ENCODE data around the gene PODXL. TPM values are rescaled to one million over a fixed set of nuclear protein-coding genes. Genes with fewer than 3 reads are reported as not detected.

Gene PODXL
- total and polyA plus RNA-seq, 2 experiments from 2014 or later = 220 to 727 TPM

DNA sequence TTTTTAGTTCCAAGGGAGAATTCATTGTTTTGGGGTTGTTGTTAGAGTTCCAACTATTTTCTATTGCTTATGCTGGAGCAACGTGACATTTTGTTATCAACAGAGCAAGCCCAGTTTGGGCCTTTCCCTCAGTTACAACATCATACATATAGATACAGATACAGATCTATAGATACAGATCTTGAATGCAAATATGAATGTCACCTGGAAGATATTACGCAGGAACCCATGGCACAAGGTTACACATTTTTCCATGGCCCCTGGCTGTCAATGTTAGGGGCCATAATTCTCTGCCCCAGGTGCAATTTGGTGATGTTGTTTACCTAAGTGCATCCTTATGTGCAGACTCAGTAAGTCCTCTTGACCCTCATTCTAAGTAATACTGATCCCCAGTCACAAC lies 3.6 kb upstream of the PODXL start:
- no peak overlapping the region for H3K4me3 Mint-ChIP-seq
- H3K4me1 ChIP-seq (ENCODE audit: insufficient read depth) = peaks cover 17% of the 10 kb centered on the region
- H3K9me3 Mint-ChIP-seq = no peaks in the 10 kb centered on the region
- H3K79me2 ChIP-seq (replicated peaks; ENCODE audit: insufficient read depth) = peaks cover 22% of the 10 kb centered on the region
- peaks cover 9% of the 10 kb centered on the region for H3K36me3 Mint-ChIP-seq (ENCODE audit: low read depth)
- TF ChIP-seq NANOG (IDR thresholded peaks at IDR 0.05; ENCODE audit: borderline replicate concordance) = no peak
- no peak for TF ChIP-seq JUNB (IDR thresholded peaks at IDR 0.05; ENCODE audit: unreplicated experiment)
- TF ChIP-seq EZH2 (IDR thresholded peaks at IDR 0.05; ENCODE audit: low read depth, unreplicated experiment) = no peak
- no peak for TF ChIP-seq STAT1 (IDR thresholded peaks at IDR 0.05; ENCODE audit: unreplicated experiment)
- TF ChIP-seq ZNF114 (CRISPR knock-in tag; IDR thresholded peaks at IDR 0.05) = no peak
- no peak for TF ChIP-seq EZH2phosphoT487 (IDR thresholded peaks at IDR 0.05; ENCODE audit: unreplicated experiment)
- TF ChIP-seq CREB1 (CRISPR knock-in tag; IDR thresholded peaks at IDR 0.05; ENCODE audit: low read depth) = no peak
- TF ChIP-seq, protein P1, sequence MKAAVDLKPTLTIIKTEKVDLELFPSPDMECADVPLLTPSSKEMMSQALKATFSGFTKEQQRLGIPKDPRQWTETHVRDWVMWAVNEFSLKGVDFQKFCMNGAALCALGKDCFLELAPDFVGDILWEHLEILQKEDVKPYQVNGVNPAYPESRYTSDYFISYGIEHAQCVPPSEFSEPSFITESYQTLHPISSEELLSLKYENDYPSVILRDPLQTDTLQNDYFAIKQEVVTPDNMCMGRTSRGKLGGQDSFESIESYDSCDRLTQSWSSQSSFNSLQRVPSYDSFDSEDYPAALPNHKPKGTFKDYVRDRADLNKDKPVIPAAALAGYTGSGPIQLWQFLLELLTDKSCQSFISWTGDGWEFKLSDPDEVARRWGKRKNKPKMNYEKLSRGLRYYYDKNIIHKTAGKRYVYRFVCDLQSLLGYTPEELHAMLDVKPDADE (IDR thresholded peaks at IDR 0.05) = no peak
- TF ChIP-seq, protein P2, sequence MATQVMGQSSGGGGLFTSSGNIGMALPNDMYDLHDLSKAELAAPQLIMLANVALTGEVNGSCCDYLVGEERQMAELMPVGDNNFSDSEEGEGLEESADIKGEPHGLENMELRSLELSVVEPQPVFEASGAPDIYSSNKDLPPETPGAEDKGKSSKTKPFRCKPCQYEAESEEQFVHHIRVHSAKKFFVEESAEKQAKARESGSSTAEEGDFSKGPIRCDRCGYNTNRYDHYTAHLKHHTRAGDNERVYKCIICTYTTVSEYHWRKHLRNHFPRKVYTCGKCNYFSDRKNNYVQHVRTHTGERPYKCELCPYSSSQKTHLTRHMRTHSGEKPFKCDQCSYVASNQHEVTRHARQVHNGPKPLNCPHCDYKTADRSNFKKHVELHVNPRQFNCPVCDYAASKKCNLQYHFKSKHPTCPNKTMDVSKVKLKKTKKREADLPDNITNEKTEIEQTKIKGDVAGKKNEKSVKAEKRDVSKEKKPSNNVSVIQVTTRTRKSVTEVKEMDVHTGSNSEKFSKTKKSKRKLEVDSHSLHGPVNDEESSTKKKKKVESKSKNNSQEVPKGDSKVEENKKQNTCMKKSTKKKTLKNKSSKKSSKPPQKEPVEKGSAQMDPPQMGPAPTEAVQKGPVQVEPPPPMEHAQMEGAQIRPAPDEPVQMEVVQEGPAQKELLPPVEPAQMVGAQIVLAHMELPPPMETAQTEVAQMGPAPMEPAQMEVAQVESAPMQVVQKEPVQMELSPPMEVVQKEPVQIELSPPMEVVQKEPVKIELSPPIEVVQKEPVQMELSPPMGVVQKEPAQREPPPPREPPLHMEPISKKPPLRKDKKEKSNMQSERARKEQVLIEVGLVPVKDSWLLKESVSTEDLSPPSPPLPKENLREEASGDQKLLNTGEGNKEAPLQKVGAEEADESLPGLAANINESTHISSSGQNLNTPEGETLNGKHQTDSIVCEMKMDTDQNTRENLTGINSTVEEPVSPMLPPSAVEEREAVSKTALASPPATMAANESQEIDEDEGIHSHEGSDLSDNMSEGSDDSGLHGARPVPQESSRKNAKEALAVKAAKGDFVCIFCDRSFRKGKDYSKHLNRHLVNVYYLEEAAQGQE (IDR thresholded peaks at IDR 0.05; ENCODE audit: unreplicated experiment) = no peak
- TF ChIP-seq, protein P3, sequence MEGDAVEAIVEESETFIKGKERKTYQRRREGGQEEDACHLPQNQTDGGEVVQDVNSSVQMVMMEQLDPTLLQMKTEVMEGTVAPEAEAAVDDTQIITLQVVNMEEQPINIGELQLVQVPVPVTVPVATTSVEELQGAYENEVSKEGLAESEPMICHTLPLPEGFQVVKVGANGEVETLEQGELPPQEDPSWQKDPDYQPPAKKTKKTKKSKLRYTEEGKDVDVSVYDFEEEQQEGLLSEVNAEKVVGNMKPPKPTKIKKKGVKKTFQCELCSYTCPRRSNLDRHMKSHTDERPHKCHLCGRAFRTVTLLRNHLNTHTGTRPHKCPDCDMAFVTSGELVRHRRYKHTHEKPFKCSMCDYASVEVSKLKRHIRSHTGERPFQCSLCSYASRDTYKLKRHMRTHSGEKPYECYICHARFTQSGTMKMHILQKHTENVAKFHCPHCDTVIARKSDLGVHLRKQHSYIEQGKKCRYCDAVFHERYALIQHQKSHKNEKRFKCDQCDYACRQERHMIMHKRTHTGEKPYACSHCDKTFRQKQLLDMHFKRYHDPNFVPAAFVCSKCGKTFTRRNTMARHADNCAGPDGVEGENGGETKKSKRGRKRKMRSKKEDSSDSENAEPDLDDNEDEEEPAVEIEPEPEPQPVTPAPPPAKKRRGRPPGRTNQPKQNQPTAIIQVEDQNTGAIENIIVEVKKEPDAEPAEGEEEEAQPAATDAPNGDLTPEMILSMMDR (conservative IDR thresholded peaks at IDR 0.05; ENCODE audit: low read depth in 2 of 2) = no peak
- TF ChIP-seq POLR2AphosphoS5 (IDR thresholded peaks at IDR 0.05; ENCODE audit: low read depth) = no peak
- TF ChIP-seq, protein P4, sequence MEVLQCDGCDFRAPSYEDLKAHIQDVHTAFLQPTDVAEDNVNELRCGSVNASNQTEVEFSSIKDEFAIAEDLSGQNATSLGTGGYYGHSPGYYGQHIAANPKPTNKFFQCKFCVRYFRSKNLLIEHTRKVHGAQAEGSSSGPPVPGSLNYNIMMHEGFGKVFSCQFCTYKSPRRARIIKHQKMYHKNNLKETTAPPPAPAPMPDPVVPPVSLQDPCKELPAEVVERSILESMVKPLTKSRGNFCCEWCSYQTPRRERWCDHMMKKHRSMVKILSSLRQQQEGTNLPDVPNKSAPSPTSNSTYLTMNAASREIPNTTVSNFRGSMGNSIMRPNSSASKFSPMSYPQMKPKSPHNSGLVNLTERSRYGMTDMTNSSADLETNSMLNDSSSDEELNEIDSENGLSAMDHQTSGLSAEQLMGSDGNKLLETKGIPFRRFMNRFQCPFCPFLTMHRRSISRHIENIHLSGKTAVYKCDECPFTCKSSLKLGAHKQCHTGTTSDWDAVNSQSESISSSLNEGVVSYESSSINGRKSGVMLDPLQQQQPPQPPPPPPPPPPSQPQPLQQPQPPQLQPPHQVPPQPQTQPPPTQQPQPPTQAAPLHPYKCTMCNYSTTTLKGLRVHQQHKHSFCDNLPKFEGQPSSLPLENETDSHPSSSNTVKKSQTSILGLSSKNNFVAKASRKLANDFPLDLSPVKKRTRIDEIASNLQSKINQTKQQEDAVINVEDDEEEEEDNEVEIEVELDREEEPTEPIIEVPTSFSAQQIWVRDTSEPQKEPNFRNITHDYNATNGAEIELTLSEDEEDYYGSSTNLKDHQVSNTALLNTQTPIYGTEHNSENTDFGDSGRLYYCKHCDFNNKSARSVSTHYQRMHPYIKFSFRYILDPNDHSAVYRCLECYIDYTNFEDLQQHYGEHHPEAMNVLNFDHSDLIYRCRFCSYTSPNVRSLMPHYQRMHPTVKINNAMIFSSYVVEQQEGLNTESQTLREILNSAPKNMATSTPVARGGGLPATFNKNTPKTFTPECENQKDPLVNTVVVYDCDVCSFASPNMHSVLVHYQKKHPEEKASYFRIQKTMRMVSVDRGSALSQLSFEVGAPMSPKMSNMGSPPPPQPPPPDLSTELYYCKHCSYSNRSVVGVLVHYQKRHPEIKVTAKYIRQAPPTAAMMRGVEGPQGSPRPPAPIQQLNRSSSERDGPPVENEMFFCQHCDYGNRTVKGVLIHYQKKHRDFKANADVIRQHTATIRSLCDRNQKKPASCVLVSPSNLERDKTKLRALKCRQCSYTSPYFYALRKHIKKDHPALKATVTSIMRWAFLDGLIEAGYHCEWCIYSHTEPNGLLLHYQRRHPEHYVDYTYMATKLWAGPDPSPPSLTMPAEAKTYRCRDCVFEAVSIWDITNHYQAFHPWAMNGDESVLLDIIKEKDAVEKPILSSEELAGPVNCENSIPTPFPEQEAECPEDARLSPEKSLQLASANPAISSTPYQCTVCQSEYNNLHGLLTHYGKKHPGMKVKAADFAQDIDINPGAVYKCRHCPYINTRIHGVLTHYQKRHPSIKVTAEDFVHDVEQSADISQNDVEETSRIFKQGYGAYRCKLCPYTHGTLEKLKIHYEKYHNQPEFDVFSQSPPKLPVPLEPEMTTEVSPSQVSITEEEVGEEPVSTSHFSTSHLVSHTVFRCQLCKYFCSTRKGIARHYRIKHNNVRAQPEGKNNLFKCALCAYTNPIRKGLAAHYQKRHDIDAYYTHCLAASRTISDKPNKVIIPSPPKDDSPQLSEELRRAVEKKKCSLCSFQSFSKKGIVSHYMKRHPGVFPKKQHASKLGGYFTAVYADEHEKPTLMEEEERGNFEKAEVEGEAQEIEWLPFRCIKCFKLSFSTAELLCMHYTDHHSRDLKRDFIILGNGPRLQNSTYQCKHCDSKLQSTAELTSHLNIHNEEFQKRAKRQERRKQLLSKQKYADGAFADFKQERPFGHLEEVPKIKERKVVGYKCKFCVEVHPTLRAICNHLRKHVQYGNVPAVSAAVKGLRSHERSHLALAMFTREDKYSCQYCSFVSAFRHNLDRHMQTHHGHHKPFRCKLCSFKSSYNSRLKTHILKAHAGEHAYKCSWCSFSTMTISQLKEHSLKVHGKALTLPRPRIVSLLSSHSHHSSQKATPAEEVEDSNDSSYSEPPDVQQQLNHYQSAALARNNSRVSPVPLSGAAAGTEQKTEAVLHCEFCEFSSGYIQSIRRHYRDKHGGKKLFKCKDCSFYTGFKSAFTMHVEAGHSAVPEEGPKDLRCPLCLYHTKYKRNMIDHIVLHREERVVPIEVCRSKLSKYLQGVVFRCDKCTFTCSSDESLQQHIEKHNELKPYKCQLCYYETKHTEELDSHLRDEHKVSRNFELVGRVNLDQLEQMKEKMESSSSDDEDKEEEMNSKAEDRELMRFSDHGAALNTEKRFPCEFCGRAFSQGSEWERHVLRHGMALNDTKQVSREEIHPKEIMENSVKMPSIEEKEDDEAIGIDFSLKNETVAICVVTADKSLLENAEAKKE (CRISPR knock-in tag; IDR thresholded peaks at IDR 0.05) = no peak
- TF ChIP-seq ZNF331 (CRISPR knock-in tag; IDR thresholded peaks at IDR 0.05; ENCODE audit: low read depth) = no peak
- H2AFZ ChIP-seq = no peak overlapping the region
- peaks cover 7% of the 10 kb centered on the region for H4K20me1 ChIP-seq (replicated peaks; ENCODE audit: insufficient read depth)
- no peak overlapping the region for H3K27ac ChIP-seq (ENCODE audit: low read depth)
- H3K4me1 Mint-ChIP-seq = peaks cover 18% of the 10 kb centered on the region
- H3K27me3 ChIP-seq (ENCODE audit: insufficient read depth) = no peaks in the 10 kb centered on the region
- peaks cover 3% of the 10 kb centered on the region; the same call in 1 of the 2 replicates for H3K36me3 ChIP-seq (ENCODE audit: insufficient read depth)
- peaks cover 19% of the 10 kb centered on the region for H3K27me3 Mint-ChIP-seq (ENCODE audit: insufficient read depth, low read depth, poor library complexity)
- no peak overlapping the region for H3K4me2 ChIP-seq
- DNase-seq (ENCODE audit: low spot score) (no peak), ATAC-seq (no peak)
- H3F3A ChIP-seq (replicated peaks; ENCODE audit: low read depth) = peaks cover 19% of the 10 kb centered on the region
- H3K4me3 ChIP-seq = no peak overlapping the region
- H3K9me2 ChIP-seq (ENCODE audit: insufficient read depth) = peaks cover 11% of the 10 kb centered on the region; the same call in 1 of the 2 replicates
- H3K27ac Mint-ChIP-seq = no peak overlapping the region
